GM12865 (cell line): Measurements from ENCODE around the gene POU4F2.
"Not testable (repeated sequence)": the region's sequence is repeated elsewhere in the genome, so short reads cannot be mapped to it uniquely, and the experiment has no call there.

Source experiments
- DNase-seq: peaks from one replicate; pipeline ENCODE4 v3.0.0; 2010; ENCODE audit warnings: low read depth
- H3K4me3 ChIP-seq: 2 replicates; pipeline ENCODE4 v1.5.1; 2011; ENCODE audit warnings: mild to moderate bottlenecking, low read depth, low read length, control low read depth
- TF ChIP-seq, protein P1 (sequence below): IDR thresholded peaks from 2 replicates; pipeline ENCODE4 v1.5.1; 2011; ENCODE audit warnings: low read length, control low read depth, low read depth, inconsistent platforms; ENCODE audit not compliant: insufficient read depth; ENCODE audit errors: missing control alignments

POU4F2 gene

GRCh38 chr4:146654687-146655520 lies 16.2 kb downstream of the POU4F2 start:
- H3K4me3 ChIP-seq: no peak overlapping the region
- DNase-seq: no peak
- TF ChIP-seq, protein P1, sequence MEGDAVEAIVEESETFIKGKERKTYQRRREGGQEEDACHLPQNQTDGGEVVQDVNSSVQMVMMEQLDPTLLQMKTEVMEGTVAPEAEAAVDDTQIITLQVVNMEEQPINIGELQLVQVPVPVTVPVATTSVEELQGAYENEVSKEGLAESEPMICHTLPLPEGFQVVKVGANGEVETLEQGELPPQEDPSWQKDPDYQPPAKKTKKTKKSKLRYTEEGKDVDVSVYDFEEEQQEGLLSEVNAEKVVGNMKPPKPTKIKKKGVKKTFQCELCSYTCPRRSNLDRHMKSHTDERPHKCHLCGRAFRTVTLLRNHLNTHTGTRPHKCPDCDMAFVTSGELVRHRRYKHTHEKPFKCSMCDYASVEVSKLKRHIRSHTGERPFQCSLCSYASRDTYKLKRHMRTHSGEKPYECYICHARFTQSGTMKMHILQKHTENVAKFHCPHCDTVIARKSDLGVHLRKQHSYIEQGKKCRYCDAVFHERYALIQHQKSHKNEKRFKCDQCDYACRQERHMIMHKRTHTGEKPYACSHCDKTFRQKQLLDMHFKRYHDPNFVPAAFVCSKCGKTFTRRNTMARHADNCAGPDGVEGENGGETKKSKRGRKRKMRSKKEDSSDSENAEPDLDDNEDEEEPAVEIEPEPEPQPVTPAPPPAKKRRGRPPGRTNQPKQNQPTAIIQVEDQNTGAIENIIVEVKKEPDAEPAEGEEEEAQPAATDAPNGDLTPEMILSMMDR: no peak

- TF ChIP-seq, protein P1: no peak
- H3K4me3 ChIP-seq: no peak overlapping the region
- DNase-seq: no peak
Measured at GRCh38 chr4:146655521-146655856, 16.8 kb downstream of the POU4F2 start.

DNA sequence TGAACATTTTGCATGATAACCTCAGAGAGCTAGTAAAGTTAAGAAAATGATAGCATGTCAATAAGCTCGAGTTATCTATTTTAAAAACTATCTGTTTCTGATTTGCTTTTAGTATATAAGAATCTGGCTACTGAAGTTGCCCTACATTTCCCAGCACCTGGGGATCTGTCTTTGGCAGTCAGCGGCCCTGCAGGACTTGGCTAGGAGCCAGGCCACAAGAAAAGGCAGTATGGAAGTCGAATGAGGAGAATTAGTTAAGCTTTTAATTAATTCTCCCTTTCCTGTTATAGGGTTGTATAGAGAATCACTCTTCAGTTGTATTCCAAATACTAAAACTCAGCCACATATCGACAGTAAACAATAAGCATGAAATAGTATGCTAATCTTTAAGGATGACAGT lies 22.7 kb downstream of the POU4F2 start:
- H3K4me3 ChIP-seq: no peak overlapping the region
- no peak for DNase-seq
- TF ChIP-seq, protein P1: no peak

- not testable (repeated sequence) for H3K4me3 ChIP-seq, DNase-seq
Measured at GRCh38 chr4:146663968-146664311, 25.2 kb downstream of the POU4F2 start.

- DNase-seq: no peak
- TF ChIP-seq, protein P1: no peak
- no peak overlapping the region for H3K4me3 ChIP-seq
Measured at GRCh38 chr4:146674829-146675570, 36.3 kb downstream of the POU4F2 start.
